ENCODE results near the gene ROR2. TPM values are rescaled to one million over a fixed set of nuclear protein-coding genes. Genes with fewer than 3 reads are reported as not detected.

The ROR2 gene
- total RNA-seq, 4 donors from 2014 or later: 0.19 to 1.7 (median 0.38) TPM

DNA sequence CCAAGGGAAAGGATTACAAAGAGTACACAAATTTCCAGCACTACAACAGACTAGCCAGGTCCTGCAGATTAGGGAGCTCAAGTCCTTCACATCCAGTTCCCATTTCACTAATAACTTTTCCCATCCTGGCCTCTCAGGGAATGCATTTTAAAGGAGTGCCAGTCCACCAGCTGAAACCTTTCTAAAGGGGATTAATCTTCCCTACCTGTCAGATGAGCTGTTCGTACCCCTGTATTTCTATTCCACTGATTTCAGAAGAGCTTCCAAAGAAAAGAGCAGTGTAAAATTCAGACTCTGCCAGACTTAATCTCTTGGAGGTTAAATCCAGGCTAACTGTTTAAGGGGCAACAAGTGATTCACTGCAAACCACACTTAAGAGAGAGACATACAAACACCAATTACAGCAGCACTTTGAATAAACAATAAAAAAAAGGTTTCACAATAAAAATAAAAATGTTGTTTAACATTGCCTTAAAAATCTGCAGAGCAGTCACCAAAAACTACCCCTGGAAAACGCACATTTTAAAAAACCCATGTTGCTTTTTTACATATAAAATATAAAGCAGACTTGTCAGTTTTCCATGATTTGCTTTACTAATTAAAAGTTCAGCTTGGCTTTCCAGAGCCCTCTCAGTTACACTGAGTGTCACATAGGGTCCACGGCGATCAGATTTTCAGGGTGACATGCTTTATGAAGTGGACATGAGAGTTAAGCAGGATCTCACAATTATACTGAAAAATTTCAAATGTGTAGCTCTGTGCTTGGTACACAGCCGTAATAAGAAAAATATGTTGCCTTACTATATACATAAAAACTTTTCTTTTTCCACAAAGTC lies 3.2 kb downstream of the ROR2 start:
- TF ChIP-seq, protein P1, sequence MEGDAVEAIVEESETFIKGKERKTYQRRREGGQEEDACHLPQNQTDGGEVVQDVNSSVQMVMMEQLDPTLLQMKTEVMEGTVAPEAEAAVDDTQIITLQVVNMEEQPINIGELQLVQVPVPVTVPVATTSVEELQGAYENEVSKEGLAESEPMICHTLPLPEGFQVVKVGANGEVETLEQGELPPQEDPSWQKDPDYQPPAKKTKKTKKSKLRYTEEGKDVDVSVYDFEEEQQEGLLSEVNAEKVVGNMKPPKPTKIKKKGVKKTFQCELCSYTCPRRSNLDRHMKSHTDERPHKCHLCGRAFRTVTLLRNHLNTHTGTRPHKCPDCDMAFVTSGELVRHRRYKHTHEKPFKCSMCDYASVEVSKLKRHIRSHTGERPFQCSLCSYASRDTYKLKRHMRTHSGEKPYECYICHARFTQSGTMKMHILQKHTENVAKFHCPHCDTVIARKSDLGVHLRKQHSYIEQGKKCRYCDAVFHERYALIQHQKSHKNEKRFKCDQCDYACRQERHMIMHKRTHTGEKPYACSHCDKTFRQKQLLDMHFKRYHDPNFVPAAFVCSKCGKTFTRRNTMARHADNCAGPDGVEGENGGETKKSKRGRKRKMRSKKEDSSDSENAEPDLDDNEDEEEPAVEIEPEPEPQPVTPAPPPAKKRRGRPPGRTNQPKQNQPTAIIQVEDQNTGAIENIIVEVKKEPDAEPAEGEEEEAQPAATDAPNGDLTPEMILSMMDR (IDR thresholded peaks at IDR 0.05; ENCODE audit: low read depth): no peak

DNA sequence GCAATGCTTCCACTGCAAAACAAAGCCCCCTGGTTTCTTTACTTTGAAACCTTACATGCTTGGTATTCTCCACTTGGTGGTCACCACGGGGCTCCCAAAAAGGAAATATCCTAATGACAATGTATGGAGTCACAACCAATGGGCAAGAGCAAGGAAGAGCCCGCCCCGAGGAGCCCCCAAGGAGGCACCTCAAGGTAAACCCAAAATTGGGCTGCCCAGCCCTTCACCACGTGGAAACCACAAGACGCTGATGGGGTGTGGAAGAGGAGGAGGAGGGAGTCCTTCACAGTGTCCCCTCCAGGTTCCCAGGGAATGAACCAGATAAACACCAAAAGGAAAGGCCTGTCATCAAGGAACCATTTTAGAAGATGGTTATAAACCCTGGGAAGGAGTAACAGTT lies 3.8 kb downstream of the ROR2 start:
- TF ChIP-seq, protein P1 (IDR thresholded peaks at IDR 0.05; ENCODE audit: low read depth): no peak

DNA sequence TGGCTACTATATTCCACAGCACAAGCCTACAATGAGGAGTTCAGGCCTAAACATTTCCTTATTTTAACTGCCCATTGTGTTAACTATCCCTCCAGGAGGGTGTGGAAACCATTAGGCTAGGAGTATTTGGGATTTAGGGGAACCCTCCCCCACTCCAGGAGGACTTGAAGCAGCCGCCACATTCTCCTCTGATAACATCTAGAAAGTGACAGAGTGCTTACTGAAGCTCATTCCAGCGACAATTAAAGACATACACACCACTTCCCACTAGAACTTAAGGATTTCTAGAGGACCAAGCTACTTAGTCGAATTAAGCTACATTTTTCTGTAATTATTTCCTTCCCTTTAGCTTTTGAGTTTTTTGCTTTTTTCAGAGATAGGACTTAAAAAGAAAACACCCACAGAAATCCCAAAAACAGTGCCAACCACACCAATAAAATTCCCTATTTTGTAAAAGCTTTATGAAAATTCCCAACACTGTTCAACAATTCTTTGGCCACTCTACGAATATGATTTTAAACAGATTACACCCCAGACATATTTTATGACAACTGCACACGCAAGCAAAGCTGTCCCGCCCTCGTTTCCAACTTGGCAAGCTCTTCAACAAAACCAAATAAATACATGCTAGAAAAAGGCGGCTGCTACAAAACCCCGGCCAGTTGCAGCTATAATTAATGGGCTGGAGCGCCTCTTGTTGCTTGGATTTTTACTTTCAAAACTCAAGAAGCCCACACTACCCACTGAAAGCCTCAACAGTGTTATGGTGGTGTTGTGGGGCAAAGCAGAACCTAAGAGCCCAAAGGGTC lies 4.5 kb downstream of the ROR2 start:
- TF ChIP-seq, protein P1 (IDR thresholded peaks at IDR 0.05; ENCODE audit: low read depth): no peak

DNA sequence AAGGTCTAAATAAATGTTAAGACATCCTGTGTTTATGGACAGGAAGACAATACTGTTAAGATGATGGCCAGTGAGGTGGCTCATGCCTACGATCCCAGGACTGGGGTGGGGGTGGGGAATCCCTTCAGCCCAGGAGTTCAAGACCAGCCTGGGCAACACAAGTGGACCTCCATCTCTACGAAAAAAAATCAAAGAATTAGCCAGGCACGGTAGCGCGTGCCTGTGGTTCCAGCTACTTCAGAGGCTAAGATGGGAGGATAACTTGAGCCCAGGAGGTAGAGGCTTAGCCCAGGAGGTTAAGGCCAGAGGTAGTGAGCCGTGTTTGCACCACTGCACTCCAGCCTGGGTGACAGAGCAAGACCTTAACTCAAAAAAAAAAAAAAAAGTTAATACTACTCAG lies 5.3 kb downstream of the ROR2 start:
- TF ChIP-seq, protein P1 (IDR thresholded peaks at IDR 0.05; ENCODE audit: low read depth): no peak

DNA sequence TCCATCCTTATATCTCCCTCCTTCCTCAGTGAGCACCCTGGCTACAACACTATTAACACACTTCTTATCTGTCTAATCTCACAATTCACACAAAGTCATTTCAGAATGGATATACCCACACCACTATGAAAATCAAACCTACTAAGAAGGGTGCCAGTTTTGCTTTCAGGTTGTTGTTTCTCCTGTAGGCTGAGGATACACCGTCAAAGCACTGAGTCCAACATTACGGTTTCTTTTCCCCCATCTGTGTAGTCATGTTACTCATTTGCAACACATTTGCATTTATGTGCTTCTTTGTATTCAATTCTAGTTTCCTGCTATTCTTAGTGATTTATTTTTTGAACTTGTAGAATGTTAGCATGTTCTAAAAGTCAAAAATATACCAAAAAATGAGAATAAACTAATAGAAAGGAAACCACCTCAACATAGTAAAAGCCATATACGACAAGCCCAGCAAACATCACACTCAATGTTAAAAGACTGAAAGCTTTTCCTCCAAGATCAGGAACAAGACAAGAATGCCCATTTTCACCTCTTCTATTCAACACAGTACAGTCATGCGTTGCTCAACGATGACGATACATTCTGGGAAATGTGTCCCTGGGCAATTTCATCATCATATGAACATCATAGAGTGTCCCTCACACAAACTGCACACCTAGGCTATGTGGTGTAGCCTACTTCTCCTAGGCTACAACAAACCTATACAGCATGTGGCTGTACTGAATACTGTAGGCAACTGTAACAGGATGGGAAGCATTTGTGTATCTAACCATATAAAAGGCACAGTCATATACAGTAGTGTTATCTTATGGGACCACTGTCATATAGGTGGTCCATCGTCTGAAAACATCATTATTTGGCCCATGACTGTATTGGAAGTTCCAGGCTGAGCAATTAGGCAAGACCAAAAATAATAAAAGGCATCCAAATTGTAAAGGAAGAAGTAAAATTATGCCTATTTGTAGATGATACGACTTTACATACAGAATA lies 6.3 kb downstream of the ROR2 start:
- TF ChIP-seq, protein P1 (IDR thresholded peaks at IDR 0.05; ENCODE audit: low read depth): no peak

DNA sequence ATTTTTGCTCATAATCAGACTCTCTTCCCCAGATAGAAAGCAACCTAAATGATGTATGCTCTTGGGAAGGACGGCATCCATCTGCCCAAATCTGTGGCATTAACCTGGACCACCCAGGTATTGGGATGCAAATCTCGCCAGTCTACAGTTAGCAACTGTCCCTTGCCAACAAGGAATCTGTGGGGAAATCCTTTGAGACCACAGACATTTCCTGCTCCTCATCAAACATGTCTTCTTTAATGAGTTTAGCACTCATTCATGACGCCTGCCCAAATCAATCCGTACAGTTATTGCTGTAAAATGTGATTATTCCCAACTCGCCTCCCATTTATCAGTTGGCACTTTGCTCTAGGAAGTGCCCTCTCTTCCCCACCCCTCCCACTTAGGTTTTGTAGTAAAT lies 7.8 kb downstream of the ROR2 start:
- TF ChIP-seq, protein P1 (IDR thresholded peaks at IDR 0.05; ENCODE audit: low read depth): no peak
